Measurements from ENCODE around the gene LRBA. TPM values are rescaled to one million over a fixed set of nuclear protein-coding genes. Genes with fewer than 3 reads are reported as not detected.

The LRBA gene
- total RNA-seq, 2 donors from 2014 or later: 76.3 to 86.9 TPM

- H3K4me1 Mint-ChIP-seq: no peaks in the 10 kb centered on the region
- H3K36me3 Mint-ChIP-seq (ENCODE audit: low read depth): no peaks in the 10 kb centered on the region
- ATAC-seq (no peak), DNase-seq (no peak)
- H3K27ac Mint-ChIP-seq: no peak overlapping the region
- no peaks in the 10 kb centered on the region for H3K9me3 ChIP-seq (ENCODE audit: control insufficient read depth, low read length, poor library complexity, severe bottlenecking)
- H3K27me3 Mint-ChIP-seq: no peaks in the 10 kb centered on the region
- H3K4me3 Mint-ChIP-seq: no peak overlapping the region
These were observed 373.5 kb downstream of the LRBA start for GRCh38 chr4:150641612-150642011.

DNA sequence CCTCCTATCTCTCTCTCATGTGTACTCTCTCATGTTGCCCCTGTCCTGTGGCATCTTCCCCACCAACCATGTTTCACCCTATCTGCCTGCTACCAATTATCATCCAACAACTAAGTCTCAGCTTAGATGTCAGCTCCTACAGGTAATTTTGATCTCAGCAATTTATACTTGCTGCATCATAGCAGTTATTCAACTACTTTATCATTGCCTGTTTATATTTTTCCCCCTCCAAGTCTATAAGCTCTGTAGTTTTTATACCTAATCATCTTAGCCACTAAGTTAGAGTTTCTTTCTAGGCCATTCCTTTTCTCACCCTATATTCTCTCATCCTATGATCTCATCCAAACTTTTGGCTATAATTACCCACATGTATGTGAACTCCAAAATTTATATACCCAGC lies 382.4 kb downstream of the LRBA start:
- no peaks in the 10 kb centered on the region for H3K36me3 Mint-ChIP-seq (ENCODE audit: low read depth)
- H3K4me3 Mint-ChIP-seq: no peak overlapping the region
- H3K27me3 Mint-ChIP-seq: no peaks in the 10 kb centered on the region
- no peaks in the 10 kb centered on the region for H3K9me3 ChIP-seq (ENCODE audit: control insufficient read depth, low read length, poor library complexity, severe bottlenecking)
- no peaks in the 10 kb centered on the region for H3K4me1 Mint-ChIP-seq
- no peak overlapping the region for H3K27ac Mint-ChIP-seq
- ATAC-seq: no peak
- no peak for DNase-seq

DNA sequence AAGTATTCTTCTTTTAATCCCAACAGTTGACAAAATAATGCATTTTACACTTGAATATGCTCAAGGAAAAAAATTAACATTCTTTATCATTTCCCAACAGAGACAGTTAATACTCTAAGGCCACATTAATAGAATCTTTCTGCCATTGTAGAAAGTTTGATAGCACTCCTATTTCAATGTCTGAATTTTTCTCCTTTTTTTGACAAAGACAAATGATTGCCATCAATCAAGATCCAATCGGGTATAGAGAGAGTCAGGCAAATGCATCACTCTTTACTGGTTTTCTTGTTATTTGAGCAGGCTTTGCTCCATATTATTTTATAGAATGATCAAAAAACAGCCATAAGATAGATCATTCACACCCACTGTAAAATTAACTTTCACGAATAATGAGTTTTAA lies 387.0 kb downstream of the LRBA start:
- H3K4me1 Mint-ChIP-seq: no peaks in the 10 kb centered on the region
- H3K27me3 Mint-ChIP-seq: no peaks in the 10 kb centered on the region
- H3K4me3 Mint-ChIP-seq: no peak overlapping the region
- no peak for DNase-seq
- ATAC-seq: no peak
- H3K36me3 Mint-ChIP-seq (ENCODE audit: low read depth): peaks cover 2% of the 10 kb centered on the region
- no peaks in the 10 kb centered on the region for H3K9me3 ChIP-seq (ENCODE audit: control insufficient read depth, low read length, poor library complexity, severe bottlenecking)
- H3K27ac Mint-ChIP-seq: no peak overlapping the region

DNA sequence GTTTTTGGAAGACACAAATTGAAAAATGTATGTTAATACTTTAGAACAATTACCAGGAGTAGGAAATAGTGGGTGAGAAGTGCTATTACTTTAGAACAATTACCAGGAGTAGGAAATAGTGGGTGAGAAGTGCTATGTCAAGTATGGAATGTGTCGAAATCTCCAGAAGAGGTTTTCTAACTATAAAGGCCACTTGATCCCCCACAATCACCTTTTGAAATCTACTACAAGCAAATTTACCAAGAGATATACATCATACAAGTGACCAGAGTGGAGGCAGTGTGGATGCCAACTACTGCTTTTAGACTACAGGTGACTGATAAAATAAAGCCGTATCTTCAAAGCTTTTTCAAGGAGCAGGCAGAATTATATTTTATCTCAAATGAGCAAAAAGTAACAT lies 390.1 kb downstream of the LRBA start:
- Mint-ChIP-seq H3K27ac (no peak overlapping the region), H3K4me3 (no peak overlapping the region), H3K4me1 (peaks cover 2% of the 10 kb centered on the region), H3K27me3 (no peaks in the 10 kb centered on the region), H3K36me3 (ENCODE audit: low read depth) (peaks cover 2% of the 10 kb centered on the region)
- DNase-seq (no peak), ATAC-seq (no peak)
- H3K9me3 ChIP-seq (ENCODE audit: control insufficient read depth, low read length, poor library complexity, severe bottlenecking): no peaks in the 10 kb centered on the region

DNA sequence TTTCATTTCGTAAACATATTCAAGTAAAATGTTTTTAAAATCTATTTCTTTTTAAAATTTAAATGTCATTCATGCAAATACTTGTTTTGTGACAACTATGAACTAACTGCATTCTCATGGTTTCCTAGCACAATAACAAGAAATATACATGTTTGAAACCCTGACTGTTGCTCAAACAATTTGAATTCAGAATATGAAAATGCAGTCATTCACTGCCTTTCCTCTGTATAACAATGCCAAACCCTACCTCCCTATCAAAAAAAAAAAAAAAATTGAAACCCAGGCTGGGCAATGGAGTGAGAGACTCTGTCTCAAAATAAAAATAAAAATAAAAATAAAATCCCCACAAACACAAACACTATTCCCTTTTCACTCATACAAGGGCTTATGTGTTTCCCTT lies 391.0 kb downstream of the LRBA start:
- H3K4me3 Mint-ChIP-seq: no peak overlapping the region
- no peak overlapping the region for H3K27ac Mint-ChIP-seq
- H3K27me3 Mint-ChIP-seq: no peaks in the 10 kb centered on the region
- H3K9me3 ChIP-seq (ENCODE audit: control insufficient read depth, low read length, poor library complexity, severe bottlenecking): no peaks in the 10 kb centered on the region
- DNase-seq (no peak), ATAC-seq (no peak)
- H3K36me3 Mint-ChIP-seq (ENCODE audit: low read depth): peaks cover 2% of the 10 kb centered on the region
- H3K4me1 Mint-ChIP-seq: peaks cover 4% of the 10 kb centered on the region

GRCh38 chr4:150619042-150619441 lies 396.0 kb downstream of the LRBA start:
- no peak overlapping the region for H3K4me3 Mint-ChIP-seq
- no peak for ATAC-seq

GRCh38 chr4:150609131-150609530 lies 406.0 kb downstream of the LRBA start:
- Mint-ChIP-seq H3K4me3 (no peak overlapping the region), H3K27me3 (no peaks in the 10 kb centered on the region), H3K36me3 (ENCODE audit: low read depth) (peaks cover 2% of the 10 kb centered on the region), H3K27ac (no peak overlapping the region), H3K4me1 (peaks cover 4% of the 10 kb centered on the region)
- ATAC-seq (no peak), DNase-seq (no peak)
- H3K9me3 ChIP-seq (ENCODE audit: control insufficient read depth, low read length, poor library complexity, severe bottlenecking): no peaks in the 10 kb centered on the region

More at GRCh38 chr4:150619042-150619441, 396.0 kb downstream of the LRBA start:
- H3K9me3 ChIP-seq (ENCODE audit: control insufficient read depth, low read length, poor library complexity, severe bottlenecking): no peaks in the 10 kb centered on the region
- Mint-ChIP-seq H3K27me3 (no peaks in the 10 kb centered on the region), H3K36me3 (ENCODE audit: low read depth) (no peaks in the 10 kb centered on the region), H3K27ac (no peak overlapping the region), H3K4me1 (peaks cover 4% of the 10 kb centered on the region)
- no peak for DNase-seq

GRCh38 chr4:150600812-150601445 lies 414.2 kb downstream of the LRBA start:
- H3K9me3 ChIP-seq (ENCODE audit: control insufficient read depth, low read length, poor library complexity, severe bottlenecking): no peaks in the 10 kb centered on the region
- Mint-ChIP-seq H3K27me3 (no peaks in the 10 kb centered on the region), H3K4me3 (no peak overlapping the region), H3K27ac (no peak overlapping the region), H3K4me1 (peaks cover 2% of the 10 kb centered on the region), H3K36me3 (ENCODE audit: low read depth) (peaks cover 6% of the 10 kb centered on the region)
- DNase-seq (no peak), ATAC-seq (no peak)

DNA sequence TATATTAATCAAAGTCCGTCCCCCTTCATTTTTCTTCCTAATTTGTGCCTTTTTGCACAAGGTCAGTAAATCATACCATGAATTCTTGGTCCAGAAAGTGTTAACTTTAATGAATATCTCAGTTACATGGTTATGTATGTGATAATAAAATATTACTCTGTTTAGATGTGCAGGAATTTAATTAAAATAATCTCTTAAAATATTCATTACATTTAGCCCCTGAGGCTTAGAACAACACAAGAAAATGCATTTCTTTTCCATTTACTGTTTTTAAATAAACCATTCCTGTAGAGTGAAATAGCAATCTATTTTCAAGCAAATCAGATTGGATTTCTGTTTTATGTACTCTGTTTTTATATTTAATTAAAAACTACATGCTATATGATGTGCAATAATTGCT lies 415.5 kb downstream of the LRBA start:
- H3K4me3 Mint-ChIP-seq: no peak overlapping the region
- H3K4me1 Mint-ChIP-seq: peaks cover 2% of the 10 kb centered on the region
- no peak overlapping the region for H3K27ac Mint-ChIP-seq
- H3K36me3 Mint-ChIP-seq (ENCODE audit: low read depth): peaks cover 6% of the 10 kb centered on the region
- no peaks in the 10 kb centered on the region for H3K9me3 ChIP-seq (ENCODE audit: control insufficient read depth, low read length, poor library complexity, severe bottlenecking)
- no peaks in the 10 kb centered on the region for H3K27me3 Mint-ChIP-seq
- ATAC-seq: no peak
- no peak for DNase-seq

DNA sequence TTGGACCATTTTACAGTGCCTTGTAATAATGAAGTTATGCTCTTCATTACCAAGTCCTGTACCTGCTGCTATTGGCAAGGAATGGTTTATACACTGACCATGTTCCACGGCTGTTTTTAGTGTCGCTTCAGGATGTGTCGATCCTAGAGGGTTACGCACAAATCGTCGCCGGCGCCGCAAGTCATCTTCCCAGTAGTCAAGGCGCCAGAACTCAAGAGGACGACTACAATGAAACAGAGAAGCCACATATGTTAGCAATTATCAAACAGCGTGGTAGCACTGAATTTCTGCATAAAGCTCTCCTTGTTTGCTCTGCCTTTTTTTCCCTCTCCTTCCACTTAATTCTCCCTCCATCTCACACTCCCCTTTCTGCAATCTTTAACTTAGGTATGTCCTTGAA lies 416.2 kb downstream of the LRBA start:
- Mint-ChIP-seq H3K27me3 (no peaks in the 10 kb centered on the region), H3K4me1 (peaks cover 2% of the 10 kb centered on the region), H3K27ac (no peak overlapping the region), H3K4me3 (no peak overlapping the region), H3K36me3 (ENCODE audit: low read depth) (peaks cover 6% of the 10 kb centered on the region)
- no peaks in the 10 kb centered on the region for H3K9me3 ChIP-seq (ENCODE audit: control insufficient read depth, low read length, poor library complexity, severe bottlenecking)
- no peak for ATAC-seq
- no peak for DNase-seq

DNA sequence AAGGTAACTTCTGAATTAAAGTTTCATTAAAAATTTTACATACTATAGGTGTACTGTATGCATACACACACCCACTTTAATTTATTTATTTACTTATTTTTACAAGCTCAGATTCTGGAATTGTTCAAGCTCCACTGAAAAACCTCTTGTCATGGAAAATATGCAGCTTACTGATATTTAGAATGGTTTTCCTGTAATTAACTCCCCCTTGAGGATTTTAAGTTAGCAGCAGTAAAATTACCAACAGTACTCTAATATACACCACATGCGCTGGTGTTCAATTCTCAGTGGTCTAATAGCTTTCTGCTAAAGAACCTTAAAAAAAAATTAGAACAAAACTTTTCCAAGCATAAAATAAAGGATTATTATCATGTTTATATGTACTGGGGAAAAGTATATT lies 421.1 kb downstream of the LRBA start:
- Mint-ChIP-seq H3K4me1 (no peaks in the 10 kb centered on the region), H3K27ac (no peak overlapping the region), H3K27me3 (no peaks in the 10 kb centered on the region), H3K36me3 (ENCODE audit: low read depth) (peaks cover 3% of the 10 kb centered on the region), H3K4me3 (no peak overlapping the region)
- H3K9me3 ChIP-seq (ENCODE audit: control insufficient read depth, low read length, poor library complexity, severe bottlenecking): no peaks in the 10 kb centered on the region
- ATAC-seq (no peak), DNase-seq (no peak)

- Mint-ChIP-seq H3K27me3 (no peaks in the 10 kb centered on the region), H3K4me1 (peaks cover 8% of the 10 kb centered on the region), H3K27ac (no peak overlapping the region), H3K4me3 (no peak overlapping the region), H3K36me3 (ENCODE audit: low read depth) (peaks cover 8% of the 10 kb centered on the region)
- ATAC-seq (no peak), DNase-seq (no peak)
- no peaks in the 10 kb centered on the region for H3K9me3 ChIP-seq (ENCODE audit: control insufficient read depth, low read length, poor library complexity, severe bottlenecking)
These were observed 423.2 kb downstream of the LRBA start for GRCh38 chr4:150591904-150592303.

DNA sequence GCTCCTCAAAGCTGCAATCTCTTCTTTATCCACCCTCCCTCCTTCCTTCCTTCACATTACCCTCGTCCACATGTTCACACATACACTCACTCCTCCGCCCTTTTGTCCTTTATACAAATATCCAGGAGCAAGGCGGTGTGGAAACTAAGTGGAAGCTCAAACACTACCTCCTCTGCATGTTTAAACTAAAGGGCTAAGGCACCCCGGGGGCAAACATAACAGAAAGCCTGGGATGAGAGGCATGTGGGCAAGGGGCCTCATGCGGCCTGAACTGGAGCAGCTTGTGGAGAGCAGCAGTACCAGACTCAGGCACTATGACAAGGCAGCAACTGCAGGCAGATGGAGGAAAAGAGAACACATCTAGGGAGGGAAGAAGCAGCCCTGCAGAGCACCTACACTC lies 423.7 kb downstream of the LRBA start:
- ATAC-seq: no peak
- DNase-seq: no peak
- Mint-ChIP-seq H3K36me3 (ENCODE audit: low read depth) (peaks cover 8% of the 10 kb centered on the region), H3K27ac (no peak overlapping the region), H3K27me3 (no peaks in the 10 kb centered on the region), H3K4me1 (peaks cover 8% of the 10 kb centered on the region), H3K4me3 (no peak overlapping the region)
- H3K9me3 ChIP-seq (ENCODE audit: control insufficient read depth, low read length, poor library complexity, severe bottlenecking): no peaks in the 10 kb centered on the region

- H3K36me3 Mint-ChIP-seq (ENCODE audit: low read depth): peaks cover 9% of the 10 kb centered on the region
- H3K27me3 Mint-ChIP-seq: no peaks in the 10 kb centered on the region
- ATAC-seq: no peak
- no peaks in the 10 kb centered on the region for H3K9me3 ChIP-seq (ENCODE audit: control insufficient read depth, low read length, poor library complexity, severe bottlenecking)
- no peak overlapping the region for H3K4me3 Mint-ChIP-seq
- H3K4me1 Mint-ChIP-seq: peaks cover 8% of the 10 kb centered on the region
- H3K27ac Mint-ChIP-seq: peak overlapping the region; percentile 54
- no peak for DNase-seq
These were observed 424.5 kb downstream of the LRBA start for GRCh38 chr4:150590631-150591030.

Measured in T-helper 17 cell (primary cell).